ENCODE results near the gene PRDM9.

The PRDM9 gene

GRCh38 chr5:23528677-23529076, 21.3 kb downstream of the PRDM9 start:
- no peak for DNase-seq

- no peak for DNase-seq
Measured at GRCh38 chr5:23530571-23530970, 23.2 kb downstream of the PRDM9 start.

GRCh38 chr5:23571059-23571458, 63.6 kb downstream of the PRDM9 start:
- DNase-seq, result no peak

All from eye (tissue), 1 donor.